Measurements from ENCODE around the gene SSBP2. TPM values are rescaled to one million over a fixed set of nuclear protein-coding genes. Genes with fewer than 3 reads are reported as not detected.

SSBP2 gene
- total and polyA plus RNA-seq, 2 of the 8 experiments (the other 6 are each of a cell fraction or from before 2014, with no cell fraction given) = 21.5 to 36.2 TPM

DNA sequence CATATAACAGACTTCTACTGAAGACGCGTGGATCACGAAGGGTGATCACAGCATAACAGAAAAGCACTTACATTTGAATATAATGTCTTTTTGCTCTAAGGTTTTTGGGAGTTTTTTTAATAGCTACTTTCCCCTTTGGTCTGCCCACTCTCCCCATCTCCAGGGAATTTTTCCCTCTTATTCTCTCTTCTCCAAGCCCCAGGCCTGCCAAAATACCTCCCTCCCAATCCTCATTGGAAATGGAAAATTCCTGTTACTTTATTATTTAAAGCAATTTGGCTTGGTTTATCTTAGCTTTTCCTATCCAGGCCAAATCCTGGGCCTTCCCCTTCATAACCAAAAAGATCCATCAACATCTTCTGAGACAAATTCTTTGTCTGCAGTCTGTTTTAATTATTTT is 22.3 kb upstream of the SSBP2 start:
- ChIA-PET POLR2A (ENCODE audit: partially characterized antibody) (no interaction called here), CTCF (ENCODE audit: partially characterized antibody) (interaction anchor here (1.7 kb wide), 1 partner anchor 392 kb away, joined by 3 read pairs; no protein-coding TSS in a partner anchor)
- H3K9me3 ChIP-seq (ENCODE audit: insufficient read depth in 2 of 2, low read depth in 1 of 2, low read length in 1 of 2) = no peaks in the 10 kb centered on the region
- no peaks in the 10 kb centered on the region for H3K4me1 ChIP-seq (replicated peaks in 1 of 4; ENCODE audit: control insufficient read depth in 3 of 4, insufficient read depth in 4 of 4, low read length in 3 of 4)
- H2AFZ ChIP-seq (ENCODE audit: low read length) = no peak overlapping the region
- no peak overlapping the region for H2BK20ac ChIP-seq (ENCODE audit: low read length)
- H3K36me3 ChIP-seq (ENCODE audit: control insufficient read depth in 2 of 4, insufficient read depth in 4 of 4, low read length in 3 of 4) = no peaks in the 10 kb centered on the region
- H3K79me2 ChIP-seq (ENCODE audit: control insufficient read depth in 1 of 2, insufficient read depth in 2 of 2, low read length in 2 of 2) = no peaks in the 10 kb centered on the region
- no peak overlapping the region for H3K27ac ChIP-seq (ENCODE audit: low read depth, low read length)
- no peak overlapping the region for H3K4me3 ChIP-seq (ENCODE audit: extremely low read depth in 1 of 4, insufficient read depth in 2 of 4, low read depth in 3 of 4, low read length in 4 of 4)
- H3K9ac ChIP-seq (replicated peaks in 1 of 4; ENCODE audit: extremely low read depth in 1 of 4, low read depth in 3 of 4, low read length in 3 of 4) = no peak overlapping the region
- TF ChIP-seq CTCF (IDR thresholded peaks at IDR 0.05; ENCODE audit: control extremely low read depth in 1 of 3, insufficient read depth in 1 of 3, low read depth in 1 of 3, low read length in 3 of 3) (no peak), PHF8 (conservative IDR thresholded peaks at IDR 0.05; ENCODE audit: low read depth, low read length) (no peak), FOSL1 (IDR thresholded peaks at IDR 0.05; ENCODE audit: insufficient read depth, low read depth, low read length) (no peak)
- H2BK15ac ChIP-seq (ENCODE audit: low read length) = no peak overlapping the region
- no peak overlapping the region for H3K4me2 ChIP-seq (ENCODE audit: insufficient read depth in 1 of 2, low read depth in 2 of 2, low read length in 2 of 2)
- no peaks in the 10 kb centered on the region for H3K79me1 ChIP-seq (ENCODE audit: low read depth, low read length)
- H2BK12ac ChIP-seq (ENCODE audit: low read depth, low read length) = no peak overlapping the region
- no peak overlapping the region for H2BK120ac ChIP-seq (replicated peaks; ENCODE audit: low read depth, low read length)
- H4K5ac ChIP-seq (ENCODE audit: insufficient read length, low read depth, low read length) = no peak overlapping the region
- FAIRE-seq (no peak), DNase-seq (ENCODE audit: low read depth in 1 of 2, low spot score in 2 of 2) (no peak)
- no peak overlapping the region for H3K4ac ChIP-seq (replicated peaks; ENCODE audit: insufficient read length, low read depth, low read length)
- no peak overlapping the region for H4K8ac ChIP-seq (ENCODE audit: extremely low read depth, insufficient read depth, low read length)
- H3K27me3 ChIP-seq (replicated peaks in 1 of 4; ENCODE audit: control insufficient read depth in 3 of 4, extremely low read depth in 1 of 4, insufficient read depth in 3 of 4, low read length in 3 of 4) = no peaks in the 10 kb centered on the region
- no peak overlapping the region for H3K56ac ChIP-seq (replicated peaks; ENCODE audit: insufficient read length, low read depth, low read length)
- WGBS, 2 experiments (ENCODE audit: extremely low coverage in 1 of 2, insufficient coverage in 1 of 2, insufficient read length in 1 of 2, insufficient replicate concordance in 2 of 2, low coverage in 1 of 2, low lambda C conversion rate in 2 of 2, missing lambda C conversion rate in 1 of 2) = 95% methylated on average over 3 of the region's 3 CpGs; no CpG with 5 or more reads in 1 of the 2 experiments
- H2BK5ac ChIP-seq (ENCODE audit: low read depth, low read length) = no peak overlapping the region
- no peak overlapping the region for H3K14ac ChIP-seq (ENCODE audit: insufficient read length)
- H3K23me2 ChIP-seq (ENCODE audit: low read depth, low read length) = no peaks in the 10 kb centered on the region
- H2AK5ac ChIP-seq (ENCODE audit: low read depth, low read length) = no peak overlapping the region
- H3K18ac ChIP-seq (ENCODE audit: extremely low read depth, low read length) = no peak overlapping the region
- H4K91ac ChIP-seq (replicated peaks; ENCODE audit: insufficient read length, low read length) = no peak overlapping the region
- no peak overlapping the region for H3K23ac ChIP-seq (ENCODE audit: insufficient read length)
- H4K20me1 ChIP-seq (replicated peaks in 1 of 2; ENCODE audit: control insufficient read depth in 1 of 2, insufficient read depth in 2 of 2, low read length in 2 of 2) = no peaks in the 10 kb centered on the region
